Stimulated activated memory B cell treated with anti-CD40 and anti-IgM and Interleukin-4, amounts not matched to agents 10 μg/mL and 1 μg/mL and 100 μg/mL, for 72 hours (primary cell): ENCODE results near the gene UBQLN4.

Experiments
- ATAC-seq: fragments of 150-1000 bp; cut with Tn5 transposase; 2 replicates; pipeline ENCODE4 v1.10.0; 2021
- H3K27ac Mint-ChIP-seq: one replicate; pipeline ENCODE4 v1.8.0; 2022; ENCODE audit warnings: mild to moderate bottlenecking, mixed read lengths
- H3K27me3 Mint-ChIP-seq: one replicate; pipeline ENCODE4 v1.8.0; 2022; ENCODE audit warnings: mixed read lengths
- H3K36me3 Mint-ChIP-seq: one replicate; pipeline ENCODE4 v1.8.0; 2022; ENCODE audit warnings: mixed read lengths
- H3K4me1 Mint-ChIP-seq: one replicate; pipeline ENCODE4 v1.8.0; 2022; ENCODE audit warnings: mixed read lengths
- H3K4me3 Mint-ChIP-seq: one replicate; pipeline ENCODE4 v1.8.0; 2022; ENCODE audit warnings: mild to moderate bottlenecking, moderate library complexity, mixed read lengths
- H3K9me3 Mint-ChIP-seq: one replicate; pipeline ENCODE4 v1.8.0; 2022; ENCODE audit warnings: mixed read lengths

The UBQLN4 gene

GRCh38 chr1:155993595-155993994, 60.0 kb downstream of the UBQLN4 start:
- Mint-ChIP-seq H3K27ac (no peak overlapping the region), H3K4me3 (no peak overlapping the region), H3K4me1 (peaks cover 24% of the 10 kb centered on the region), H3K27me3 (no peaks in the 10 kb centered on the region), H3K9me3 (no peaks in the 10 kb centered on the region), H3K36me3 (no peaks in the 10 kb centered on the region)
- ATAC-seq: no peak

- H3K4me1 Mint-ChIP-seq: peaks cover 28% of the 10 kb centered on the region
- no peaks in the 10 kb centered on the region for H3K36me3 Mint-ChIP-seq
- H3K4me3 Mint-ChIP-seq: no peak overlapping the region
- no peaks in the 10 kb centered on the region for H3K27me3 Mint-ChIP-seq
- peak overlapping the region; percentile 46 for H3K27ac Mint-ChIP-seq
- peak; percentile 77 for ATAC-seq
- no peaks in the 10 kb centered on the region for H3K9me3 Mint-ChIP-seq
These were observed 63.4 kb downstream of the UBQLN4 start for GRCh38 chr1:155990005-155990739.

- Mint-ChIP-seq H3K36me3 (no peaks in the 10 kb centered on the region), H3K27me3 (no peaks in the 10 kb centered on the region), H3K4me1 (peaks cover 30% of the 10 kb centered on the region), H3K27ac (peak overlapping the region; percentile 46), H3K9me3 (no peaks in the 10 kb centered on the region), H3K4me3 (no peak overlapping the region)
- peak; percentile 92 for ATAC-seq
These were observed 64.2 kb downstream of the UBQLN4 start for GRCh38 chr1:155989242-155990004.
